Hindlimb muscle (tissue), 1 donor: ENCODE measurements around the gene NRP1. TPM values are rescaled to one million over a fixed set of nuclear protein-coding genes. Genes with fewer than 3 reads are reported as not detected.
"Not testable (repeated sequence)": the region's sequence is repeated elsewhere in the genome, so short reads cannot be mapped to it uniquely, and the experiment has no call there.

ENCODE experiments used
- DNase-seq: peaks from one replicate; pipeline ENCODE4 v3.0.0-alpha.2; 2013
- polyA plus RNA-seq: library from polyadenylated mRNA; unstranded; fragments of 120-200 nt; gene quantifications from one replicate; pipeline ENCODE4 v1.2.1, GENCODE V29; 2013; ENCODE audit not compliant: insufficient read length

The NRP1 gene
- polyA plus RNA-seq, 1 donor = 102 TPM

- no peak for DNase-seq
These were observed 184.3 kb downstream of the NRP1 start for GRCh38 chr10:33150146-33150545.

- DNase-seq = no peak
These were observed 187.5 kb downstream of the NRP1 start for GRCh38 chr10:33147013-33147310.

- DNase-seq = no peak
These were observed 188.1 kb downstream of the NRP1 start for GRCh38 chr10:33146189-33147012.

- no peak for DNase-seq
These were observed 188.8 kb downstream of the NRP1 start for GRCh38 chr10:33145451-33146188.

GRCh38 chr10:33143160-33143728 is 191.2 kb downstream of the NRP1 start:
- DNase-seq = no peak

GRCh38 chr10:33142295-33142694 is 192.2 kb downstream of the NRP1 start:
- DNase-seq = no peak

GRCh38 chr10:33141251-33141650 is 193.2 kb downstream of the NRP1 start:
- DNase-seq = no peak

- no peak for DNase-seq
These were observed 195.3 kb downstream of the NRP1 start for GRCh38 chr10:33139181-33139646.

GRCh38 chr10:33138686-33139085 is 195.8 kb downstream of the NRP1 start:
- DNase-seq = not testable (repeated sequence)

- no peak for DNase-seq
These were observed 197.0 kb downstream of the NRP1 start for GRCh38 chr10:33137356-33138005.

- DNase-seq = no peak
These were observed 197.7 kb downstream of the NRP1 start for GRCh38 chr10:33136781-33137180.

GRCh38 chr10:33136271-33136670 is 198.2 kb downstream of the NRP1 start:
- no peak for DNase-seq

GRCh38 chr10:33134011-33134751 is 200.3 kb downstream of the NRP1 start:
- no peak for DNase-seq

- no peak for DNase-seq
These were observed 200.9 kb downstream of the NRP1 start for GRCh38 chr10:33133557-33133956.

GRCh38 chr10:33132626-33133025 is 201.8 kb downstream of the NRP1 start:
- no peak for DNase-seq

- no peak for DNase-seq
These were observed 204.5 kb downstream of the NRP1 start for GRCh38 chr10:33129996-33130386.

GRCh38 chr10:33129141-33129995 is 205.1 kb downstream of the NRP1 start:
- peak; percentile 33 for DNase-seq

- no peak for DNase-seq
These were observed 206.8 kb downstream of the NRP1 start for GRCh38 chr10:33127622-33128021.
